K562 (cell line): ENCODE data around the gene FXYD1. TPM values are rescaled to one million over a fixed set of nuclear protein-coding genes. Genes with fewer than 3 reads are reported as not detected.

ENCODE experiments used
- ARNT ChIP-seq, 2 experiments: fragments of 450-650 bp; IDR thresholded peaks; 2 replicates each; pipeline ENCODE4 v1.6.1; 2016; ENCODE audit warnings: mild to moderate bottlenecking in 1 of 2
- BRCA1 ChIP-seq, 2 experiments: fragments of 450-650 bp in 1 of 2; sonication (generic) in 1 of 2; formaldehyde crosslinking in 1 of 2; IDR thresholded peaks; 2 replicates each; pipeline versions ENCODE4 v1.5.0 to v1.6.1; 2017 to 2020; ENCODE audit warnings: mild to moderate bottlenecking in 1 of 2, missing genetic modification reagents in 1 of 2
- CREBBP ChIP-seq: IDR thresholded peaks from one replicate; pipeline ENCODE4 v1.6.1; 2012; ENCODE audit warnings: low read depth, mild to moderate bottlenecking, control low read depth, inconsistent platforms, low read length
- ETV1 ChIP-seq: fragments of 450-650 bp; conservative IDR thresholded peaks from 2 replicates; pipeline ENCODE4 v1.6.1; 2016; ENCODE audit warnings: missing genetic modification characterization, control low read depth, low read depth, missing compliant biosample characterization
- HDAC2 ChIP-seq: fragments of 450-650 bp; IDR thresholded peaks from 2 replicates; pipeline ENCODE4 v1.6.1; 2016; ENCODE audit warnings: mild to moderate bottlenecking
- HMGN3 ChIP-seq: IDR thresholded peaks from 2 replicates; pipeline ENCODE4 v1.6.1; 2011; ENCODE audit warnings: borderline replicate concordance, low read depth, mild to moderate bottlenecking, mixed read lengths, low read length; ENCODE audit not compliant: insufficient read length; ENCODE audit errors: extremely low read depth
- MTA3 ChIP-seq: fragments of 450-650 bp; formaldehyde crosslinking; IDR thresholded peaks from 2 replicates; pipeline ENCODE4 v1.6.1; 2017; ENCODE audit warnings: mild to moderate bottlenecking, borderline replicate concordance
- POLR2AphosphoS2 ChIP-seq: IDR thresholded peaks from 2 replicates; pipeline ENCODE4 v1.6.1; 2012; ENCODE audit warnings: low read length, improper control_type of control experiment
- SMC3 ChIP-seq: conservative IDR thresholded peaks from 2 replicates; pipeline ENCODE4 v1.6.1; 2011; ENCODE audit warnings: low read depth, low read length, improper control_type of control experiment; ENCODE audit not compliant: insufficient read depth
- TEAD1 ChIP-seq, 2 experiments: fragments of 450-650 bp in 1 of 2; sonication (generic) in 1 of 2; formaldehyde crosslinking; IDR thresholded peaks; 2 replicates each; pipeline versions ENCODE4 v1.4.0 to v1.8.0; 2020 to 2022; ENCODE audit warnings: mild to moderate bottlenecking in 2 of 2, missing genetic modification reagents in 1 of 2
- TEAD4 ChIP-seq, 2 experiments: sonication (generic) in 1 of 2; formaldehyde crosslinking in 1 of 2; IDR thresholded peaks; 2 replicates each; pipeline versions ENCODE4 v1.6.1 to v1.8.0; 2012 to 2022; ENCODE audit warnings: borderline replicate concordance in 1 of 2, inconsistent platforms in 1 of 2, low read length in 1 of 2, mild to moderate bottlenecking in 1 of 2, missing genetic modification reagents in 1 of 2
- ZFX ChIP-seq: sonication (generic); formaldehyde crosslinking; IDR thresholded peaks from 2 replicates; pipeline ENCODE4 v1.8.0; 2022; ENCODE audit warnings: mild to moderate bottlenecking, missing genetic modification reagents, moderate library complexity
- polyA plus RNA-seq, 8 experiments: library from polyadenylated mRNA; depleted of rRNA in 4 of 8; stranded (reverse) in 5 of 8; unstranded in 3 of 8; fragments of >200 nt; fragmentation: Nextera tagmentation in 2 of 8; fragmentation: Illumina TruSeq in 1 of 8; extraction: Ambion mirVana in 2 of 8; extraction: Trizol in 1 of 8; gene quantifications; 2 replicates each; pipeline versions ENCODE4 v1.2.1 to v1.2.3, GENCODE V29; 2011 to 2014; ENCODE audit warnings: inconsistent platforms in 1 of 8, missing spikeins in 1 of 8
- total RNA-seq, 7 experiments: library from RNA; depleted of rRNA in 6 of 7; stranded (reverse); fragments of >200 nt in 6 of 7; fragmentation: Illumina TruSeq in 2 of 7; extraction: Trizol in 2 of 7; gene quantifications; 2 replicates each; pipeline versions ENCODE4 v1.2.1 to v1.2.3, GENCODE V29; 2011 to 2021; ENCODE audit warnings: low replicate concordance in 1 of 7
- TF ChIP-seq, protein P1 (sequence below): fragments of 200-600 bp; sonication (generic); IDR thresholded peaks from one replicate; pipeline ENCODE4 v1.6.1; 2012; ENCODE audit warnings: mild to moderate bottlenecking, low read depth, low read length, inconsistent platforms

FXYD1 gene
- total and polyA plus RNA-seq, 9 of the 15 experiments (the other 6 are each of a cell fraction or from before 2014, with no cell fraction given) = 0.40 to 3.2 (median 1.8) TPM; not detected in 3

- TF ChIP-seq, protein P1, sequence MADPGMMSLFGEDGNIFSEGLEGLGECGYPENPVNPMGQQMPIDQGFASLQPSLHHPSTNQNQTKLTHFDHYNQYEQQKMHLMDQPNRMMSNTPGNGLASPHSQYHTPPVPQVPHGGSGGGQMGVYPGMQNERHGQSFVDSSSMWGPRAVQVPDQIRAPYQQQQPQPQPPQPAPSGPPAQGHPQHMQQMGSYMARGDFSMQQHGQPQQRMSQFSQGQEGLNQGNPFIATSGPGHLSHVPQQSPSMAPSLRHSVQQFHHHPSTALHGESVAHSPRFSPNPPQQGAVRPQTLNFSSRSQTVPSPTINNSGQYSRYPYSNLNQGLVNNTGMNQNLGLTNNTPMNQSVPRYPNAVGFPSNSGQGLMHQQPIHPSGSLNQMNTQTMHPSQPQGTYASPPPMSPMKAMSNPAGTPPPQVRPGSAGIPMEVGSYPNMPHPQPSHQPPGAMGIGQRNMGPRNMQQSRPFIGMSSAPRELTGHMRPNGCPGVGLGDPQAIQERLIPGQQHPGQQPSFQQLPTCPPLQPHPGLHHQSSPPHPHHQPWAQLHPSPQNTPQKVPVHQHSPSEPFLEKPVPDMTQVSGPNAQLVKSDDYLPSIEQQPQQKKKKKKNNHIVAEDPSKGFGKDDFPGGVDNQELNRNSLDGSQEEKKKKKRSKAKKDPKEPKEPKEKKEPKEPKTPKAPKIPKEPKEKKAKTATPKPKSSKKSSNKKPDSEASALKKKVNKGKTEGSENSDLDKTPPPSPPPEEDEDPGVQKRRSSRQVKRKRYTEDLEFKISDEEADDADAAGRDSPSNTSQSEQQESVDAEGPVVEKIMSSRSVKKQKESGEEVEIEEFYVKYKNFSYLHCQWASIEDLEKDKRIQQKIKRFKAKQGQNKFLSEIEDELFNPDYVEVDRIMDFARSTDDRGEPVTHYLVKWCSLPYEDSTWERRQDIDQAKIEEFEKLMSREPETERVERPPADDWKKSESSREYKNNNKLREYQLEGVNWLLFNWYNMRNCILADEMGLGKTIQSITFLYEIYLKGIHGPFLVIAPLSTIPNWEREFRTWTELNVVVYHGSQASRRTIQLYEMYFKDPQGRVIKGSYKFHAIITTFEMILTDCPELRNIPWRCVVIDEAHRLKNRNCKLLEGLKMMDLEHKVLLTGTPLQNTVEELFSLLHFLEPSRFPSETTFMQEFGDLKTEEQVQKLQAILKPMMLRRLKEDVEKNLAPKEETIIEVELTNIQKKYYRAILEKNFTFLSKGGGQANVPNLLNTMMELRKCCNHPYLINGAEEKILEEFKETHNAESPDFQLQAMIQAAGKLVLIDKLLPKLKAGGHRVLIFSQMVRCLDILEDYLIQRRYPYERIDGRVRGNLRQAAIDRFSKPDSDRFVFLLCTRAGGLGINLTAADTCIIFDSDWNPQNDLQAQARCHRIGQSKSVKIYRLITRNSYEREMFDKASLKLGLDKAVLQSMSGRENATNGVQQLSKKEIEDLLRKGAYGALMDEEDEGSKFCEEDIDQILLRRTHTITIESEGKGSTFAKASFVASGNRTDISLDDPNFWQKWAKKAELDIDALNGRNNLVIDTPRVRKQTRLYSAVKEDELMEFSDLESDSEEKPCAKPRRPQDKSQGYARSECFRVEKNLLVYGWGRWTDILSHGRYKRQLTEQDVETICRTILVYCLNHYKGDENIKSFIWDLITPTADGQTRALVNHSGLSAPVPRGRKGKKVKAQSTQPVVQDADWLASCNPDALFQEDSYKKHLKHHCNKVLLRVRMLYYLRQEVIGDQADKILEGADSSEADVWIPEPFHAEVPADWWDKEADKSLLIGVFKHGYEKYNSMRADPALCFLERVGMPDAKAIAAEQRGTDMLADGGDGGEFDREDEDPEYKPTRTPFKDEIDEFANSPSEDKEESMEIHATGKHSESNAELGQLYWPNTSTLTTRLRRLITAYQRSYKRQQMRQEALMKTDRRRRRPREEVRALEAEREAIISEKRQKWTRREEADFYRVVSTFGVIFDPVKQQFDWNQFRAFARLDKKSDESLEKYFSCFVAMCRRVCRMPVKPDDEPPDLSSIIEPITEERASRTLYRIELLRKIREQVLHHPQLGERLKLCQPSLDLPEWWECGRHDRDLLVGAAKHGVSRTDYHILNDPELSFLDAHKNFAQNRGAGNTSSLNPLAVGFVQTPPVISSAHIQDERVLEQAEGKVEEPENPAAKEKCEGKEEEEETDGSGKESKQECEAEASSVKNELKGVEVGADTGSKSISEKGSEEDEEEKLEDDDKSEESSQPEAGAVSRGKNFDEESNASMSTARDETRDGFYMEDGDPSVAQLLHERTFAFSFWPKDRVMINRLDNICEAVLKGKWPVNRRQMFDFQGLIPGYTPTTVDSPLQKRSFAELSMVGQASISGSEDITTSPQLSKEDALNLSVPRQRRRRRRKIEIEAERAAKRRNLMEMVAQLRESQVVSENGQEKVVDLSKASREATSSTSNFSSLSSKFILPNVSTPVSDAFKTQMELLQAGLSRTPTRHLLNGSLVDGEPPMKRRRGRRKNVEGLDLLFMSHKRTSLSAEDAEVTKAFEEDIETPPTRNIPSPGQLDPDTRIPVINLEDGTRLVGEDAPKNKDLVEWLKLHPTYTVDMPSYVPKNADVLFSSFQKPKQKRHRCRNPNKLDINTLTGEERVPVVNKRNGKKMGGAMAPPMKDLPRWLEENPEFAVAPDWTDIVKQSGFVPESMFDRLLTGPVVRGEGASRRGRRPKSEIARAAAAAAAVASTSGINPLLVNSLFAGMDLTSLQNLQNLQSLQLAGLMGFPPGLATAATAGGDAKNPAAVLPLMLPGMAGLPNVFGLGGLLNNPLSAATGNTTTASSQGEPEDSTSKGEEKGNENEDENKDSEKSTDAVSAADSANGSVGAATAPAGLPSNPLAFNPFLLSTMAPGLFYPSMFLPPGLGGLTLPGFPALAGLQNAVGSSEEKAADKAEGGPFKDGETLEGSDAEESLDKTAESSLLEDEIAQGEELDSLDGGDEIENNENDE = no peak
- TF ChIP-seq ARNT (IDR thresholded peaks at IDR 0.05) = 0 out of 4 replicates have a peak, but pooled peaks of 1 of the 2 experiments have one; percentile 41
- TF ChIP-seq MTA3 = no peak
- peak; percentile 53; the same call in 1 of the 2 replicates for TF ChIP-seq HDAC2
- TF ChIP-seq CREBBP = no peak
- TF ChIP-seq ZFX = 0 out of 2 replicates have a peak, but pooled peaks have one; percentile 25
- TF ChIP-seq BRCA1 (IDR thresholded peaks at IDR 0.05) = no peak
- no peak for TF ChIP-seq BRCA1 (CRISPR knock-in tag; IDR thresholded peaks at IDR 0.05)
- TF ChIP-seq TEAD4 (IDR thresholded peaks at IDR 0.05; ENCODE audit: low read length) = no peak
- no peak for TF ChIP-seq TEAD4 (CRISPR knock-in tag; IDR thresholded peaks at IDR 0.05; ENCODE audit: borderline replicate concordance)
- TF ChIP-seq POLR2AphosphoS2 = no peak
- TF ChIP-seq HMGN3 = no peak
- TF ChIP-seq SMC3 = no peak
- peak in 1 of 2 experiments; percentile 86; a peak in 2 of 4 replicates for TF ChIP-seq TEAD1 (CRISPR knock-in tag; IDR thresholded peaks at IDR 0.05)
- TF ChIP-seq ETV1 (tag) = peak; percentile 36; the same call in 1 of the 2 replicates
Measured at GRCh38 chr19:35165200-35166058, 26.8 kb downstream of the FXYD1 start (continued).
